Measurements from ENCODE around the gene SCYL3. TPM values are rescaled to one million over a fixed set of nuclear protein-coding genes. Genes with fewer than 3 reads are reported as not detected.

SCYL3 gene
- total and polyA plus RNA-seq, 2 experiments from 2014 or later = 2.2 to 6.8 TPM

DNA sequence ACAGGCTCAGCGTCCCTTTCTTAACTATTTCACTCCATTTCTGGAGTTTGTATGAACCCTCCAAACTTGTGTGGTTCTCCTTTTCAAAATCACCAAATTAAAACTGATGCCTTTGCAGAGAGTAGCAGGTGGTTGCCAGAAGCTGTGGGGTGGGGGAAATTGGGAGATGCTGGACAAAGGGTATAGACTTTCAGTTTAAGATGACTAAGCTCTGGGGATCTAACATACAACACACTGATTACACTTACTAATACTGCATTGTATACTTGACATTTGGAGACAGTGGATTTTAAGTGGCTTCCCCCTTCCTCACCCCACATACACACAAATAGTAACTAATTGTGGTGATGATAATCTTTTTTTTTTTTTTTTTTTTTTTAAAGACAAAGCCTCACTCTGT, 11.1 kb upstream of the SCYL3 start:
- Histone ChIP-seq H3F3A (replicated peaks; ENCODE audit: low read depth) (no peaks in the 10 kb centered on the region), H3K36me3 (ENCODE audit: insufficient read depth) (no peaks in the 10 kb centered on the region), H3K4me1 (ENCODE audit: insufficient read depth) (0 out of 2 replicates have a peak, but pooled peaks cover 2% of the 10 kb centered on the region), H3K9me2 (ENCODE audit: insufficient read depth) (no peaks in the 10 kb centered on the region), H2AFZ (no peak overlapping the region), H3K27me3 (ENCODE audit: insufficient read depth) (no peaks in the 10 kb centered on the region), H3K27ac (ENCODE audit: low read depth) (no peak overlapping the region), H3K4me3 (no peak overlapping the region), H3K79me2 (replicated peaks; ENCODE audit: insufficient read depth) (no peaks in the 10 kb centered on the region), H4K20me1 (replicated peaks; ENCODE audit: insufficient read depth) (no peaks in the 10 kb centered on the region), H3K4me2 (no peak overlapping the region)
- no peaks in the 10 kb centered on the region for H3K36me3 Mint-ChIP-seq (ENCODE audit: low read depth)
- no peaks in the 10 kb centered on the region for H3K9me3 Mint-ChIP-seq
- TF ChIP-seq, protein P1, sequence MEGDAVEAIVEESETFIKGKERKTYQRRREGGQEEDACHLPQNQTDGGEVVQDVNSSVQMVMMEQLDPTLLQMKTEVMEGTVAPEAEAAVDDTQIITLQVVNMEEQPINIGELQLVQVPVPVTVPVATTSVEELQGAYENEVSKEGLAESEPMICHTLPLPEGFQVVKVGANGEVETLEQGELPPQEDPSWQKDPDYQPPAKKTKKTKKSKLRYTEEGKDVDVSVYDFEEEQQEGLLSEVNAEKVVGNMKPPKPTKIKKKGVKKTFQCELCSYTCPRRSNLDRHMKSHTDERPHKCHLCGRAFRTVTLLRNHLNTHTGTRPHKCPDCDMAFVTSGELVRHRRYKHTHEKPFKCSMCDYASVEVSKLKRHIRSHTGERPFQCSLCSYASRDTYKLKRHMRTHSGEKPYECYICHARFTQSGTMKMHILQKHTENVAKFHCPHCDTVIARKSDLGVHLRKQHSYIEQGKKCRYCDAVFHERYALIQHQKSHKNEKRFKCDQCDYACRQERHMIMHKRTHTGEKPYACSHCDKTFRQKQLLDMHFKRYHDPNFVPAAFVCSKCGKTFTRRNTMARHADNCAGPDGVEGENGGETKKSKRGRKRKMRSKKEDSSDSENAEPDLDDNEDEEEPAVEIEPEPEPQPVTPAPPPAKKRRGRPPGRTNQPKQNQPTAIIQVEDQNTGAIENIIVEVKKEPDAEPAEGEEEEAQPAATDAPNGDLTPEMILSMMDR (conservative IDR thresholded peaks at IDR 0.05; ENCODE audit: low read depth in 2 of 2) = no peak
- no peak for TF ChIP-seq ZNF331 (CRISPR knock-in tag; IDR thresholded peaks at IDR 0.05; ENCODE audit: low read depth)
- TF ChIP-seq, protein P2, sequence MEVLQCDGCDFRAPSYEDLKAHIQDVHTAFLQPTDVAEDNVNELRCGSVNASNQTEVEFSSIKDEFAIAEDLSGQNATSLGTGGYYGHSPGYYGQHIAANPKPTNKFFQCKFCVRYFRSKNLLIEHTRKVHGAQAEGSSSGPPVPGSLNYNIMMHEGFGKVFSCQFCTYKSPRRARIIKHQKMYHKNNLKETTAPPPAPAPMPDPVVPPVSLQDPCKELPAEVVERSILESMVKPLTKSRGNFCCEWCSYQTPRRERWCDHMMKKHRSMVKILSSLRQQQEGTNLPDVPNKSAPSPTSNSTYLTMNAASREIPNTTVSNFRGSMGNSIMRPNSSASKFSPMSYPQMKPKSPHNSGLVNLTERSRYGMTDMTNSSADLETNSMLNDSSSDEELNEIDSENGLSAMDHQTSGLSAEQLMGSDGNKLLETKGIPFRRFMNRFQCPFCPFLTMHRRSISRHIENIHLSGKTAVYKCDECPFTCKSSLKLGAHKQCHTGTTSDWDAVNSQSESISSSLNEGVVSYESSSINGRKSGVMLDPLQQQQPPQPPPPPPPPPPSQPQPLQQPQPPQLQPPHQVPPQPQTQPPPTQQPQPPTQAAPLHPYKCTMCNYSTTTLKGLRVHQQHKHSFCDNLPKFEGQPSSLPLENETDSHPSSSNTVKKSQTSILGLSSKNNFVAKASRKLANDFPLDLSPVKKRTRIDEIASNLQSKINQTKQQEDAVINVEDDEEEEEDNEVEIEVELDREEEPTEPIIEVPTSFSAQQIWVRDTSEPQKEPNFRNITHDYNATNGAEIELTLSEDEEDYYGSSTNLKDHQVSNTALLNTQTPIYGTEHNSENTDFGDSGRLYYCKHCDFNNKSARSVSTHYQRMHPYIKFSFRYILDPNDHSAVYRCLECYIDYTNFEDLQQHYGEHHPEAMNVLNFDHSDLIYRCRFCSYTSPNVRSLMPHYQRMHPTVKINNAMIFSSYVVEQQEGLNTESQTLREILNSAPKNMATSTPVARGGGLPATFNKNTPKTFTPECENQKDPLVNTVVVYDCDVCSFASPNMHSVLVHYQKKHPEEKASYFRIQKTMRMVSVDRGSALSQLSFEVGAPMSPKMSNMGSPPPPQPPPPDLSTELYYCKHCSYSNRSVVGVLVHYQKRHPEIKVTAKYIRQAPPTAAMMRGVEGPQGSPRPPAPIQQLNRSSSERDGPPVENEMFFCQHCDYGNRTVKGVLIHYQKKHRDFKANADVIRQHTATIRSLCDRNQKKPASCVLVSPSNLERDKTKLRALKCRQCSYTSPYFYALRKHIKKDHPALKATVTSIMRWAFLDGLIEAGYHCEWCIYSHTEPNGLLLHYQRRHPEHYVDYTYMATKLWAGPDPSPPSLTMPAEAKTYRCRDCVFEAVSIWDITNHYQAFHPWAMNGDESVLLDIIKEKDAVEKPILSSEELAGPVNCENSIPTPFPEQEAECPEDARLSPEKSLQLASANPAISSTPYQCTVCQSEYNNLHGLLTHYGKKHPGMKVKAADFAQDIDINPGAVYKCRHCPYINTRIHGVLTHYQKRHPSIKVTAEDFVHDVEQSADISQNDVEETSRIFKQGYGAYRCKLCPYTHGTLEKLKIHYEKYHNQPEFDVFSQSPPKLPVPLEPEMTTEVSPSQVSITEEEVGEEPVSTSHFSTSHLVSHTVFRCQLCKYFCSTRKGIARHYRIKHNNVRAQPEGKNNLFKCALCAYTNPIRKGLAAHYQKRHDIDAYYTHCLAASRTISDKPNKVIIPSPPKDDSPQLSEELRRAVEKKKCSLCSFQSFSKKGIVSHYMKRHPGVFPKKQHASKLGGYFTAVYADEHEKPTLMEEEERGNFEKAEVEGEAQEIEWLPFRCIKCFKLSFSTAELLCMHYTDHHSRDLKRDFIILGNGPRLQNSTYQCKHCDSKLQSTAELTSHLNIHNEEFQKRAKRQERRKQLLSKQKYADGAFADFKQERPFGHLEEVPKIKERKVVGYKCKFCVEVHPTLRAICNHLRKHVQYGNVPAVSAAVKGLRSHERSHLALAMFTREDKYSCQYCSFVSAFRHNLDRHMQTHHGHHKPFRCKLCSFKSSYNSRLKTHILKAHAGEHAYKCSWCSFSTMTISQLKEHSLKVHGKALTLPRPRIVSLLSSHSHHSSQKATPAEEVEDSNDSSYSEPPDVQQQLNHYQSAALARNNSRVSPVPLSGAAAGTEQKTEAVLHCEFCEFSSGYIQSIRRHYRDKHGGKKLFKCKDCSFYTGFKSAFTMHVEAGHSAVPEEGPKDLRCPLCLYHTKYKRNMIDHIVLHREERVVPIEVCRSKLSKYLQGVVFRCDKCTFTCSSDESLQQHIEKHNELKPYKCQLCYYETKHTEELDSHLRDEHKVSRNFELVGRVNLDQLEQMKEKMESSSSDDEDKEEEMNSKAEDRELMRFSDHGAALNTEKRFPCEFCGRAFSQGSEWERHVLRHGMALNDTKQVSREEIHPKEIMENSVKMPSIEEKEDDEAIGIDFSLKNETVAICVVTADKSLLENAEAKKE (CRISPR knock-in tag; IDR thresholded peaks at IDR 0.05) = no peak
- no peak for TF ChIP-seq STAT1 (IDR thresholded peaks at IDR 0.05; ENCODE audit: unreplicated experiment)
- TF ChIP-seq POLR2AphosphoS5 (IDR thresholded peaks at IDR 0.05; ENCODE audit: low read depth) = no peak
- no peak for TF ChIP-seq EZH2phosphoT487 (IDR thresholded peaks at IDR 0.05; ENCODE audit: unreplicated experiment)
- no peak for TF ChIP-seq NANOG (IDR thresholded peaks at IDR 0.05; ENCODE audit: borderline replicate concordance)
- TF ChIP-seq, protein P3, sequence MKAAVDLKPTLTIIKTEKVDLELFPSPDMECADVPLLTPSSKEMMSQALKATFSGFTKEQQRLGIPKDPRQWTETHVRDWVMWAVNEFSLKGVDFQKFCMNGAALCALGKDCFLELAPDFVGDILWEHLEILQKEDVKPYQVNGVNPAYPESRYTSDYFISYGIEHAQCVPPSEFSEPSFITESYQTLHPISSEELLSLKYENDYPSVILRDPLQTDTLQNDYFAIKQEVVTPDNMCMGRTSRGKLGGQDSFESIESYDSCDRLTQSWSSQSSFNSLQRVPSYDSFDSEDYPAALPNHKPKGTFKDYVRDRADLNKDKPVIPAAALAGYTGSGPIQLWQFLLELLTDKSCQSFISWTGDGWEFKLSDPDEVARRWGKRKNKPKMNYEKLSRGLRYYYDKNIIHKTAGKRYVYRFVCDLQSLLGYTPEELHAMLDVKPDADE (IDR thresholded peaks at IDR 0.05) = no peak
- no peak for TF ChIP-seq ZNF114 (CRISPR knock-in tag; IDR thresholded peaks at IDR 0.05)
- TF ChIP-seq JUNB (IDR thresholded peaks at IDR 0.05; ENCODE audit: unreplicated experiment) = no peak
- no peak for TF ChIP-seq EZH2 (IDR thresholded peaks at IDR 0.05; ENCODE audit: low read depth, unreplicated experiment)
- TF ChIP-seq CREB1 (CRISPR knock-in tag; IDR thresholded peaks at IDR 0.05; ENCODE audit: low read depth) = no peak
- TF ChIP-seq, protein P4, sequence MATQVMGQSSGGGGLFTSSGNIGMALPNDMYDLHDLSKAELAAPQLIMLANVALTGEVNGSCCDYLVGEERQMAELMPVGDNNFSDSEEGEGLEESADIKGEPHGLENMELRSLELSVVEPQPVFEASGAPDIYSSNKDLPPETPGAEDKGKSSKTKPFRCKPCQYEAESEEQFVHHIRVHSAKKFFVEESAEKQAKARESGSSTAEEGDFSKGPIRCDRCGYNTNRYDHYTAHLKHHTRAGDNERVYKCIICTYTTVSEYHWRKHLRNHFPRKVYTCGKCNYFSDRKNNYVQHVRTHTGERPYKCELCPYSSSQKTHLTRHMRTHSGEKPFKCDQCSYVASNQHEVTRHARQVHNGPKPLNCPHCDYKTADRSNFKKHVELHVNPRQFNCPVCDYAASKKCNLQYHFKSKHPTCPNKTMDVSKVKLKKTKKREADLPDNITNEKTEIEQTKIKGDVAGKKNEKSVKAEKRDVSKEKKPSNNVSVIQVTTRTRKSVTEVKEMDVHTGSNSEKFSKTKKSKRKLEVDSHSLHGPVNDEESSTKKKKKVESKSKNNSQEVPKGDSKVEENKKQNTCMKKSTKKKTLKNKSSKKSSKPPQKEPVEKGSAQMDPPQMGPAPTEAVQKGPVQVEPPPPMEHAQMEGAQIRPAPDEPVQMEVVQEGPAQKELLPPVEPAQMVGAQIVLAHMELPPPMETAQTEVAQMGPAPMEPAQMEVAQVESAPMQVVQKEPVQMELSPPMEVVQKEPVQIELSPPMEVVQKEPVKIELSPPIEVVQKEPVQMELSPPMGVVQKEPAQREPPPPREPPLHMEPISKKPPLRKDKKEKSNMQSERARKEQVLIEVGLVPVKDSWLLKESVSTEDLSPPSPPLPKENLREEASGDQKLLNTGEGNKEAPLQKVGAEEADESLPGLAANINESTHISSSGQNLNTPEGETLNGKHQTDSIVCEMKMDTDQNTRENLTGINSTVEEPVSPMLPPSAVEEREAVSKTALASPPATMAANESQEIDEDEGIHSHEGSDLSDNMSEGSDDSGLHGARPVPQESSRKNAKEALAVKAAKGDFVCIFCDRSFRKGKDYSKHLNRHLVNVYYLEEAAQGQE (IDR thresholded peaks at IDR 0.05; ENCODE audit: unreplicated experiment) = no peak
- DNase-seq (ENCODE audit: low spot score) (no peak), ATAC-seq (no peak)
- H3K4me3 Mint-ChIP-seq = no peak overlapping the region
- H3K4me1 Mint-ChIP-seq = peaks cover 6% of the 10 kb centered on the region; the same call in 2 of the 3 replicates
- H3K27ac Mint-ChIP-seq = no peak overlapping the region
- no peaks in the 10 kb centered on the region for H3K27me3 Mint-ChIP-seq (ENCODE audit: insufficient read depth, low read depth, poor library complexity)
